Effector CD8-positive, alpha-beta T cell (primary cell): ENCODE results near the gene TMEM116.
"Not testable (repeated sequence)": the region's sequence is repeated elsewhere in the genome, so short reads cannot be mapped to it uniquely, and the experiment has no call there.

Experiments used
- DNase-seq: peaks from one replicate; lab custom pipeline; 2025; lab: John Stamatoyannopoulos, UW

TMEM116 gene

DNA sequence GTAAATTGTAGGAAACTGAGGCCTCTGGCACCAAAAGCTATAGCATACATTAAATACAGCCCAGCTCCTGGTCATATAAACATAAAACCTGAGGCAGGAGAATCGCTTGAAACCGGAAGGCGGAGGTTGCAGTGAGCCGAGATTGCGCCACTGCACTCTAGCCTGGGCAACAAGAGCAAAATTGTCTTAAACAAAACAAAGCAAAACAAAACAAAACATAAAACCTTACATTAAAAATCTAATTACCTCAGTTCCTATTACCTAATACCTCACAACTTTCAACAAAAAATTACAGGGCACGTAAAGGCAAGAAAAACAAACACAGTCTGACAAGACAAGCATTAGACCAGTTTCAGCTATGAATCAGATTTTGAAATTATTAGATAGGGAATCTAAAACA lies 36.7 kb downstream of the TMEM116 start:
- DNase-seq = no peak

GRCh38 chr12:111975161-111975931 lies 37.6 kb downstream of the TMEM116 start:
- DNase-seq = no peak

DNA sequence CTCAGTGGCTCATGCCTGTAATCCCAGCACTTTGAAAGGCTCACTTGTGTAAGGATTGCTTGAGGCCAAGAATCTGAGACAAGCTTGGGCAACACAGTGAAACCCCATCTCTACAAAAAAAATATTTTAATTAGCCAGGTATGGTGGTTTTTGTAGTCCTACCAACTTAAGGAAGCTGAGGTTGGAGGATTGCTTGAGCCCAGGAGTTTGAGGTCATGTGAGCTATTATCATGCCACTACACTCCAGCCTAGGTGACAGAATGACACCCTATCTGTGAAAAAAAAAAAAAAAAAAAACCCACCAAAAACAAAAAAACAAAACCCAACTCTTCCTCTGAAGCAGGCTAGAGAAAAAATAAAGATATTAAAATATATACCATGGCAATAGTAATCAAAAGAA lies 41.2 kb downstream of the TMEM116 start:
- DNase-seq = no peak

GRCh38 chr12:111964935-111965334 lies 48.0 kb downstream of the TMEM116 start:
- no peak for DNase-seq

DNA sequence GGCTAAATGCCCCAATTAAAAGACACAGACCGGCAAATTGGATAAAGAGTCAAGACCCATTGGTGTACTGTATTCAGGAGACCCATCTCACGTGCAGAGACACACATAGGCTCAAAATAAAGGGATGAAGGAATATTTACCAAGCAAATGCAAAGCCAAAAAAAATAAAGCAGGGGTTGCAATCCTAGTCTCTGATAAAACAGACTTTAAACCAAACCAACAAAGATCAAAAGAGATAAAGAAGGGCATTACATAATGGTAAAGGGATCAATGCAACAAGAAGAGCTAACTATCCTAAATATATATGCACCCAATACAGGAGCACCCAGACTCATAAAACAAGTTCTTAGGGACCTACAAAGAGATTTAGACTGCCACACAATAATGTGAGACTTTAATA lies 53.4 kb downstream of the TMEM116 start:
- DNase-seq = not testable (repeated sequence)

DNA sequence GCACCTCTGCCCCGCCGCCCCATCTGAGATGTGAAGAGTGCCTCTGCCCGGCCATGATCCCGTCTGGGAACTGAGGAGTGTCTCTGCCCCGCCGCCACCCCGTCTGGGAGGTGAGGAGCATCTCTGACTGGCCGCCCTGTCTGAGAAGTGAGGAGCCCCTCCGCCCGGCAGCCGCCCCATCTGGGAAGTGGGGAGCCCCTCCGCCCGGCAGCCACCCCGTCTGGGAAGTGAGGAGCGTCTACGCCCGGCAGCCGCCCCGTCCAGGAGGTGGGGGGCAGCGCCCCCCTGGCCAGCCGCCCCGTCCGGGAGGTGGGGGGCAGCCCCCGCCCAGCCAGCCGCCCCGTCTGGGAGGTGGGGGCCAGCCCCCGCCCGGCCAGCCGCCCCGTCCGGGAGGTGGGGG lies 55.7 kb downstream of the TMEM116 start:
- DNase-seq = not testable (repeated sequence)

DNA sequence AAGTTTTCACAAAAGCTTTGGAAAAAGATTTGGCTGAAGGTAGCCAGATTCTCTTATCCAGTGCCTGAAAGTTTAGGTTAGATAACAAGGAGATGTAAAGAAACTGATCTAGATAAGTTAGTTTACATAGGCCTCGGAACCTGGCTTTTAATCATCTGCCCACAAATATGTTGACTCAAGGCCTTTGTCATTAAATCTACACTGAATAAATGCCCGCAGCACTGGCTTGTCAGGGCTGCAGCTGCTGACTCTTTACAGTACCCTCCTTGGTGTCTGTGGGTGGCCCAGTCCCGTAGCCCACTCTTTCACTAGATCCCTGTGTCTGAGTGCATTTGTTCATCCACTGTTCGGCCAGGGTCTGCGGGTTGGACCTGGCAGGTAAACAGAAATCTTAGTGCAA lies 58.0 kb downstream of the TMEM116 start:
- no peak for DNase-seq

DNA sequence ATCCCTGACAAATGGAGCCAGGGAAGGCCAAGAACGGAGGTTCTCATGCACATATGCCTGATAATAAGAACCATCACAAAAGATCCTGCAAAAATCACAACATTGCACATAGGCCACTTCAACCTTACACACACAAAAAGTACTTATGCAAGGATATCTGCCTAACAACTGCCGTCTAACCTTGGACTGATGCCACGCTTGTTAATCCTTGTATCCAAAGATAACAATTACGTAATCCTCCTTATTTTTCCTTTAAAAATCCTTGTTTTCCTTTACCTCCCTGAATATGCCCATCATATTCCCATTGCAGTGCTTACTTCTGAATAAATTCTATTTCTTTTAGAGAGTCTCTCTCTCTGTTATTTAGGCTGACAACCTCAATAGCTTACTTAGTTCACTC lies 59.5 kb downstream of the TMEM116 start:
- no peak for DNase-seq

- not testable (repeated sequence) for DNase-seq
Observed at GRCh38 chr12:111952084-111952787, 60.7 kb downstream of the TMEM116 start.

DNA sequence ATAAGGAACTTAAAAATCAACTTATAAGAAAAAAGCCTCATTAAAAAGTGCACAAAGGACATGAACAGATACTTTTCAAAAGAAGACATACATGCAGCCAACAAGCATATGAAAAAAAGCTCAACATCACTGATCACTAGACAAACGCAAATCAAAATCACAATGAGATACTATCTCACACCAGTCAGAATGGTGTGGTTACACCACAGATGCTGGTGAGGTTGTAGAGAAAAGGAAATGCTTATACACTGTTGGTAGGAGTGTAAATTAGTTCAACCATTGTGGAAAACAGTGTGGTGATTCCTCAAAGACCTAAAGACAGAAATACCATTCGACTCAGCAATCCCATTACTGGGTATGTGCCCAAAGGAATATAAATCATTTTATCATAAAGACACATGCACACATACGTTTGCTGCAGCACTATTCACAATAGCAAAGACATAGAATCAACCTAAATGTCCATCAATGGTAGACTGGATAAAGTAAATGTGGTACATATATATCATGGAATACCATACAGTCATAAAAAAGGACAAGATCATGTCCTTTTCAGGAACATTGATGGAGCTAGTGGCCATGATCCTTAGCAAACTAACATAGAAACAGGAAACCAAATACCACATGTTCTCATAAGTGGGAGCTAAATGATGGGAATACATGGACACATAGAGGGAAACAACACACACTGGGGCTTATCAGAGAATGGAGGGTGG lies 61.8 kb downstream of the TMEM116 start:
- DNase-seq = not testable (repeated sequence)

- DNase-seq = no peak
Observed at GRCh38 chr12:111943929-111944328, 69.0 kb downstream of the TMEM116 start.

DNA sequence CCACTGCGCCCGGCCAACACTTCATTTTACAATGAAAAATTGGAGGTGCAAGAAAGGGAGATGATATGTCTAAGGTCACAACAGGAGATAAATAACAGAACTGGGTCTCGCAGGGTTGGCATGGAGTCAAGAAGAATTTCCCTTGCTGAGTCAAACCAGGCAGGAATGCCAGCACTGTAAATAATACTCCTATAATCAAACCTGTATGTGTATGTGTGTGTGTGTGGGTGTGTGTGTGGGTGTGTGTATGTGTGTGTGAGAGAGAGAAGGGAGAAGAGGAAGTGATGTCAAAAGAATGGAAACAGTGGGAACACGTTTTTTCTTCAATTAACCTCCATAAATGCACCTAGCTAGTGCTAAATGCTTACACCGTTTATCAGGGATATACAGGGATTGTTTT lies 70.4 kb downstream of the TMEM116 start:
- no peak for DNase-seq

- DNase-seq = no peak
Observed at GRCh38 chr12:111937429-111937828, 75.5 kb downstream of the TMEM116 start.

- DNase-seq = no peak
Observed at GRCh38 chr12:111936869-111937268, 76.1 kb downstream of the TMEM116 start.

GRCh38 chr12:111932241-111932640 lies 80.7 kb downstream of the TMEM116 start:
- no peak for DNase-seq

GRCh38 chr12:111927346-111927745 lies 85.6 kb downstream of the TMEM116 start:
- no peak for DNase-seq

DNA sequence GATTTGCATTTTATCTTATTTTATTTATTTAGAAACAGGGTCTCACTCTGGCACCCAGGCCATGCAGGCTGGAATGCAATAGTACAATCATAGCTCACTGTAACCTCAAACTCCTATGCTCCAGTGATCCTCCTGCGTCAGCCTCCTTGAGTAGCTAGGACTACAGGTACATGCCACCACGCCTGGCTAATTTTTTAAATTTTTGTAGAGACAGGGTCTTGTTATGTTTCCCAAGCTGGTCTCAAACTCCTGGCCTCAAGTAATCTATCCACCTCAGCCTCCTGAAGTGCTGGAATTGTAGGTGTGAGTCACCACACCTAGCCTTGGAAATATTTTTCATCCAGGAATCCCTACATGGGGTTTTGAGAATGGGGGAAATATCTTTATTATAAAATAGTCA lies 86.3 kb downstream of the TMEM116 start:
- DNase-seq = no peak

DNA sequence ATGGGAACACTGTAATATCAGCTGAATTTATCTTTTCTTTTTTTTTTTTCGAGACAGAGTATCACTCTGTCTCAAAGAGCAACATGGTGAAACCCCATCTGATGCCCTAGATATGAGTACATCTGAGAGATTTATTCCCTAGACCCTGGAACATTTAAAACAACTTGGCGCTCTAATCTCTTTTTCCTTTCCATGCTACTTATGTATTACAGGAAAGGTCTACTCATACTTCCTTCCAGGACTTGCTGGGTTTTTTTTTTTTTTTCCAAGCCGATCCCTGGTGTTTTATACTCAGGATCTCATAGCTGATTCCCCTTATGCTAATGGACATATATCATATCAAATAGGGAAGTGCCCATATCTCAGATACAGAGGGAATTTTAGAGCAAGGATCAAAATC lies 87.8 kb downstream of the TMEM116 start:
- no peak for DNase-seq

GRCh38 chr12:111907740-111908139 lies 105.2 kb downstream of the TMEM116 start:
- DNase-seq = no peak

GRCh38 chr12:111905502-111905901 lies 107.5 kb downstream of the TMEM116 start:
- DNase-seq = no peak

DNA sequence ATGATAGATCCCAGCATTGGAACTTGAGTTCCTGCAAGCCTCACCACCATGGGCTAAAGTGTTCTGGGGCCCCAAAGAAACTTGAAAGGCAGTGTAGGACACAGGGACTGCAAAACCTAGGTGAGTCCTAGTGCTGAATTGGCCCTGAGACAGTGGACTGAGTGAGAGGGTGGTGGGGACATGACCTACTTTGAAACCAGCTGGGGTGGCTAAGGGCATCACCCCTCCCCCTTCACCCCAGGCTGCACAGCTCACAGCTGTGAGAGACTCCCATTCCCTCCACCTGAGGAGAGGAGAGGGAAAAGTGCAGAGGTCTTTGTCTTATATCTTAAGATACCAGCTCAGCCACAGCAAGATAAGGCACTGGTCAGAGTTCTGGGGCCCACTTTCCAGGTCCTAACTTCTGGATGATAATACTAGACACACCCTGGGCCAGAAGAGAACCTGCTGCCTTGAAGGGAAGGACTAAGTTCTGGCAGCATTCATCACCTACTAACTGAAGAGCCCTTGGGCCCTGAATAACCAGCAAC lies 108.5 kb downstream of the TMEM116 start:
- no peak for DNase-seq

DNA sequence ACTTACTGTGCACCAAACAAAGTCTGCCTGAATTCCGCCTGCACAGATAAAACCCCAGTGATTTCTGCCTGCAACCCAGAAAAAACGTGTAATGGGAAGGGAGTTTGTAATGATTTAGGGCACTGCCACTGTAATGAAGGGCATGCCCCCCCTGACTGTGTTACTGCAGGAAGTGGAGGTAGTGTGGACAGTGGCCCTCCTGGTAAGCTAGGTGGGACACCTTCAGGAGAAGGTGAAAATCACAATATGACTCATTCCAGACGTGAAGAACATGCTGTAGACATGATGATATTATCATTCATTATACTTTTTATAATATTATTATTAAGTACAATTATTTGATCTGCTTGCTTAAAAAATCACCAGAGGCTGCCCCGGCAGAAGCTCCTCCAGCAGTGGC lies 111.8 kb downstream of the TMEM116 start:
- DNase-seq = no peak

DNA sequence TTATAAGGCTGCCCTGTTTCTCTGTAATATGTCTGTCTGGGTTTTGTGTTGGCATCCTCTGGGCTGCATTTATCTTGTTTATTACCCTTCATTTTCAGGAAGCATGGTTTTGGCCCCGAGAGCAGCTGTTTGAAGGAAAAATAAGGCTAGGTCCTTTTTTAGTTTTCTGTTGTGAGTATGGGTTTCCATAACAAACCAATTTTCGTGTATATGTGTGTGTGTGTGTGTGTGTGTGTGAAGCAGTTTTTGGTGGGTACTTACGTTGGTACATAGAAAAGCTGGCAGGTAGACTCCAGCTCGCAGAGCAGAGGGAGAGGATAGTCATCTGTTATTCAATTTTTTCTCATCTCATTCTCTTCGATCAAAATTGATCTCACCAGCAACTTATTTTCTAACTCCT lies 118.4 kb downstream of the TMEM116 start:
- DNase-seq = no peak
